Measurements from ENCODE around the gene CACNG6.

- no peak for TF ChIP-seq TAF1 (IDR thresholded peaks at IDR 0.05; ENCODE audit: low read depth)
- TF ChIP-seq YY1 (IDR thresholded peaks at IDR 0.05; ENCODE audit: low read depth), result no peak
Observed at GRCh38 chr19:53951947-53952346, 39.5 kb upstream of the CACNG6 start.
